Measurements from ENCODE around the gene UVRAG. TPM values are rescaled to one million over a fixed set of nuclear protein-coding genes. Genes with fewer than 3 reads are reported as not detected.

Gene UVRAG
- total RNA-seq, 1 donor from 2014 or later = 31.0 TPM

- Histone ChIP-seq H3K27me3 (no peaks in the 10 kb centered on the region), H3K27ac (no peak overlapping the region), H3K36me3 (peaks cover 49% of the 10 kb centered on the region), H3K9me3 (no peaks in the 10 kb centered on the region), H3K4me3 (no peak overlapping the region), H3K4me1 (no peaks in the 10 kb centered on the region)
- DNase-seq (no peak), ATAC-seq (no peak)
- no peak for TF ChIP-seq CTCF (IDR thresholded peaks at IDR 0.05)
- intact Hi-C loops (cut with DNase I) = no loop called here
These were observed 193.5 kb downstream of the UVRAG start for GRCh38 chr11:76008474-76008873.

GRCh38 chr11:76010051-76010450, 195.0 kb downstream of the UVRAG start:
- no peaks in the 10 kb centered on the region for H3K9me3 ChIP-seq
- H3K4me1 ChIP-seq = no peaks in the 10 kb centered on the region
- no peak overlapping the region for H3K27ac ChIP-seq
- peaks cover 40% of the 10 kb centered on the region for H3K36me3 ChIP-seq
- intact Hi-C loops (cut with DNase I) = no loop called here
- no peak for TF ChIP-seq CTCF (IDR thresholded peaks at IDR 0.05)
- no peak overlapping the region for H3K4me3 ChIP-seq
- ATAC-seq (no peak), DNase-seq (no peak)
- no peaks in the 10 kb centered on the region for H3K27me3 ChIP-seq

- ATAC-seq (no peak), DNase-seq (no peak)
- intact Hi-C loops (cut with DNase I) = no loop called here
- Histone ChIP-seq H3K36me3 (peaks cover 14% of the 10 kb centered on the region), H3K27me3 (no peaks in the 10 kb centered on the region), H3K4me1 (no peaks in the 10 kb centered on the region), H3K9me3 (no peaks in the 10 kb centered on the region), H3K27ac (no peak overlapping the region), H3K4me3 (no peak overlapping the region)
- TF ChIP-seq CTCF (IDR thresholded peaks at IDR 0.05) = no peak
These were observed 198.5 kb downstream of the UVRAG start for GRCh38 chr11:76013526-76013925.

- no peaks in the 10 kb centered on the region for H3K27me3 ChIP-seq
- ATAC-seq = no peak
- no peak overlapping the region for H3K27ac ChIP-seq
- H3K4me1 ChIP-seq = peaks cover 11% of the 10 kb centered on the region
- no peak for DNase-seq
- H3K9me3 ChIP-seq = no peaks in the 10 kb centered on the region
- no peaks in the 10 kb centered on the region for H3K36me3 ChIP-seq
- H3K4me3 ChIP-seq = no peak overlapping the region
- TF ChIP-seq CTCF (IDR thresholded peaks at IDR 0.05) = no peak
- intact Hi-C loops (cut with DNase I) = no loop called here
These were observed 208.4 kb downstream of the UVRAG start for GRCh38 chr11:76023236-76024068.

GRCh38 chr11:76025068-76025467, 210.1 kb downstream of the UVRAG start:
- Histone ChIP-seq H3K4me1 (peaks cover 11% of the 10 kb centered on the region), H3K4me3 (no peak overlapping the region), H3K27ac (no peak overlapping the region), H3K9me3 (no peaks in the 10 kb centered on the region), H3K36me3 (no peaks in the 10 kb centered on the region), H3K27me3 (no peaks in the 10 kb centered on the region)
- DNase-seq (no peak), ATAC-seq (no peak)
- TF ChIP-seq CTCF (IDR thresholded peaks at IDR 0.05) = no peak
- intact Hi-C loops (cut with DNase I) = no loop called here
